ENCODE data around the gene ATOSB. TPM values are rescaled to one million over a fixed set of nuclear protein-coding genes. Genes with fewer than 3 reads are reported as not detected.

Gene ATOSB
- total RNA-seq, 1 experiment from 2014 or later, result 9.2 TPM

GRCh38 chr9:35078066-35078465, 37.6 kb downstream of the ATOSB start:
- no peaks in the 10 kb centered on the region; the same call in 1 of the 2 replicates for H3K36me3 ChIP-seq (ENCODE audit: low read depth, low read length)
- H3K4me2 ChIP-seq (ENCODE audit: low read length), result peak overlapping the region; percentile 98
- no peaks in the 10 kb centered on the region for H3K9me2 ChIP-seq (replicated peaks; ENCODE audit: low read length)
- no peak overlapping the region; the same call in 1 of the 2 replicates for H3K9ac ChIP-seq (ENCODE audit: low read length)
- intact Hi-C loops (cut with micrococcal nuclease), result no loop called here
- CTCF ChIA-PET, result no interaction called here
- H3K79me2 ChIP-seq (ENCODE audit: low read length), result peaks cover 29% of the 10 kb centered on the region
- H3F3A ChIP-seq (ENCODE audit: low read length, unreplicated experiment), result no peaks in the 10 kb centered on the region
- POLR2A ChIA-PET (ENCODE audit: unreplicated experiment), result no interaction called here
- no peak overlapping the region for H2AFZ ChIP-seq (ENCODE audit: low read length)
- H3K27ac ChIP-seq (ENCODE audit: low read length), result no peak overlapping the region
- BruUV-seq (replicated peaks), result no TSS peak
- TF ChIP-seq CTCF (conservative IDR thresholded peaks at IDR 0.05; ENCODE audit: low read depth, low read length) (no peak), EZH2 (IDR thresholded peaks at IDR 0.05; ENCODE audit: low read length, unreplicated experiment) (no peak), EZH2phosphoT487 (IDR thresholded peaks at IDR 0.05; ENCODE audit: borderline replicate concordance, low read length) (no peak)
- no peaks in the 10 kb centered on the region for H3K27me3 ChIP-seq (ENCODE audit: low read length)
- DNase-seq (no peak), ATAC-seq (no peak)
- peak overlapping the region; percentile 91 for H3K4me3 ChIP-seq (ENCODE audit: low read length)
- H3K9me3 ChIP-seq (ENCODE audit: low read length), result no peaks in the 10 kb centered on the region
- peaks cover 13% of the 10 kb centered on the region for H3K4me1 ChIP-seq (ENCODE audit: insufficient read depth, low read length)
- no peaks in the 10 kb centered on the region for H4K20me1 ChIP-seq (ENCODE audit: low read length)

GRCh38 chr9:35076848-35077247, 38.8 kb downstream of the ATOSB start:
- ATAC-seq (no peak), DNase-seq (no peak)
- no peak for TF ChIP-seq EZH2 (IDR thresholded peaks at IDR 0.05; ENCODE audit: low read length, unreplicated experiment)
- H3K4me1 ChIP-seq (ENCODE audit: insufficient read depth, low read length), result peaks cover 16% of the 10 kb centered on the region
- no peaks in the 10 kb centered on the region for H3K27me3 ChIP-seq (ENCODE audit: low read length)
- H2AFZ ChIP-seq (ENCODE audit: low read length), result no peak overlapping the region
- no peaks in the 10 kb centered on the region for H3F3A ChIP-seq (ENCODE audit: low read length, unreplicated experiment)
- no peak overlapping the region for H3K27ac ChIP-seq (ENCODE audit: low read length)
- ChIA-PET POLR2A (ENCODE audit: unreplicated experiment) (no interaction called here), CTCF (no interaction called here)
- intact Hi-C loops (cut with micrococcal nuclease), result no loop called here
- no peak overlapping the region for H3K9ac ChIP-seq (ENCODE audit: low read length)
- H3K4me2 ChIP-seq (ENCODE audit: low read length), result no peak overlapping the region
- BruUV-seq (replicated peaks), result no TSS peak
- no peaks in the 10 kb centered on the region; the same call in 1 of the 2 replicates for H3K36me3 ChIP-seq (ENCODE audit: low read depth, low read length)
- no peaks in the 10 kb centered on the region for H4K20me1 ChIP-seq (ENCODE audit: low read length)
- peaks cover 34% of the 10 kb centered on the region for H3K79me2 ChIP-seq (ENCODE audit: low read length)
- H3K4me3 ChIP-seq (ENCODE audit: low read length), result no peak overlapping the region
- H3K9me3 ChIP-seq (ENCODE audit: low read length), result no peaks in the 10 kb centered on the region
- H3K9me2 ChIP-seq (replicated peaks; ENCODE audit: low read length), result no peaks in the 10 kb centered on the region

GRCh38 chr9:35075358-35075757, 40.3 kb downstream of the ATOSB start:
- H3K4me3 ChIP-seq (ENCODE audit: low read length), result no peak overlapping the region
- ATAC-seq (no peak), DNase-seq (no peak)
- H3K9me3 ChIP-seq (ENCODE audit: low read length), result no peaks in the 10 kb centered on the region
- CTCF ChIA-PET, result no interaction called here
- no peaks in the 10 kb centered on the region for H3K27me3 ChIP-seq (ENCODE audit: low read length)
- H2AFZ ChIP-seq (ENCODE audit: low read length), result no peak overlapping the region
- BruUV-seq (replicated peaks), result no TSS peak
- peaks cover 49% of the 10 kb centered on the region for H3K79me2 ChIP-seq (ENCODE audit: low read length)
- H3K36me3 ChIP-seq (ENCODE audit: low read depth, low read length), result peaks cover 5% of the 10 kb centered on the region; the same call in 1 of the 2 replicates
- no peak overlapping the region for H3K9ac ChIP-seq (ENCODE audit: low read length)
- intact Hi-C loops (cut with micrococcal nuclease), result no loop called here
- TF ChIP-seq EZH2phosphoT487 (IDR thresholded peaks at IDR 0.05; ENCODE audit: borderline replicate concordance, low read length), result no peak
- no peak for TF ChIP-seq CTCF (conservative IDR thresholded peaks at IDR 0.05; ENCODE audit: low read depth, low read length)
- TF ChIP-seq EZH2 (IDR thresholded peaks at IDR 0.05; ENCODE audit: low read length, unreplicated experiment), result no peak
- POLR2A ChIA-PET (ENCODE audit: unreplicated experiment), result no interaction called here
- peaks cover 14% of the 10 kb centered on the region for H4K20me1 ChIP-seq (ENCODE audit: low read length)
- H3F3A ChIP-seq (ENCODE audit: low read length, unreplicated experiment), result no peaks in the 10 kb centered on the region
- H3K9me2 ChIP-seq (replicated peaks; ENCODE audit: low read length), result no peaks in the 10 kb centered on the region
- no peak overlapping the region for H3K27ac ChIP-seq (ENCODE audit: low read length)
- H3K4me2 ChIP-seq (ENCODE audit: low read length), result no peak overlapping the region
- H3K4me1 ChIP-seq (ENCODE audit: insufficient read depth, low read length), result peaks cover 15% of the 10 kb centered on the region
